Ecto neural progenitor cell (in vitro differentiated cells): ENCODE results near the gene RNF20.

Source experiments
- DNase-seq: peaks from one replicate; pipeline ENCODE4 v3.0.0-alpha.2; 2018; ENCODE audit warnings: low spot score

RNF20 gene

GRCh38 chr9:101590901-101591300, 57.2 kb downstream of the RNF20 start:
- no peak for DNase-seq

DNA sequence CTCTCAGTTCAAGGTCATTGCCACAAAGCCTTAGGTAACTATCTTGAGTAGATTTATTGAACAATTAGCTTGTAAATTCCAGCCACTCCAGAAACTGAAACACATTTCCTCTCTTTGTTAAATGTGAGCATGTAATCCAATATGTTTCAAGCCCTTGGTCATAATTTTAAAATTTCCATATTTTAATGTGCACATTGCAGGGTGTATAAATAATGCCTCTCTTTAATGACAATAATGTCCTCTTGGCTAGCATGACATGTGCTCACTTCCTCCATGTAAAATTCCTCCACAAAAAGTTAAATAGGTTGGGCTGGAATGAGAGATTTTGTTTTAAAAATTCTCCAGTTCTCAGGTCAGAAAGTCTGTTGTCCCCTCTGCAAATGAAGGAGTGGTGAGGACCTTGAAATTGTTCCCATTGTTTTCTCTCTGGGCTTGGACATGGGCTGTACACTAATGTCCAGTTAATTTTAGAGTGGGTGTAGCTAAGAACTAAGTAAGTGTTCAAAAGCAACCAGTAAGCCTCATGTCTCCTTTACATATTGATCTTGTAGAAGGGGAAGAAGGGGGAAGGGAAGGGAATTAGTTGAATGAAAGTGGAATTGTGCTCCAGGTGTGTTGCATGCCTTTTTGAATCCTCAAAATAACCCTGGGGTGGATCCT, 58.3 kb downstream of the RNF20 start:
- DNase-seq: no peak

DNA sequence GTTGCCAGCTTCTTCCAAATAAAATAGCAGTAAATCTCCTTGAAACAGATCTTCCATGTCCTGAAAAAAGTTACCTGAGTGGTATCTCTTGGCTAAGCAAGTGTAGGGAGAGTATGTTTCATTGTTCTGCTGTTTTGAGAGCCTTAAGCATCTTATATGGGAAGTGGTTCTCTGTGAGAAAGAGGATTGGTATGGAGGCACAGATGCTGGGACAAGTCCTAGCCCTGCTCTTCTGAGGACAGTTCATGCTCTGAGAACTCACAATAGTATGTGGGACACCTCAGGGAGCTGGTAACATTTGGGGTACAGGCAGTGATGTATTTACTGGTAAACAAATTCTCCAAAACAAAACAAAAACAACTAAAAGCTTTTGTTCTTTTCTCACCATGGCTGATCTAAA, 59.1 kb downstream of the RNF20 start:
- no peak for DNase-seq

DNA sequence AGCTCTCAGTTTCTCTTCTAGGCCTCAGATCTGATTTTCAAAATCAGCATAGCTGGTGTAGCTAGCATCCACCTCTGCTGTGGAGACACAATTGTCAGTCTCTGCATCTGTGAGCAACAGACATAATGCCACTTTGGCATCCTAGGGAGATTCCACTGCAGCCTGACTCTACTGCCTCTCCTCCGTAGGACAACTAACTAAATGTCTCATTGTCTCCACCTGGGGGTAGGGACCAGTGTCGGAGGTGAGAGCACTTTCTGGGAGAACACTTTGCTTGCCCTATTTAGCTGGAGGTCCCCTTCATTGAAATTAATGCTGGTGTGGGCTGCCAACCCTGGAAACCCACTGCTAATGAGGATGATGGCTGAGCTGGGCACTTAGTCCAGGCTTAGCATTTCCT, 59.7 kb downstream of the RNF20 start:
- no peak for DNase-seq

- DNase-seq: no peak
Measured at GRCh38 chr9:101594796-101595195, 61.1 kb downstream of the RNF20 start, which contains the start of gene PPP3R2. PPP3R2 (minus strand) TSS chr9:101594969; CDS start chr9:101594921, 48 bp downstream.

- peak; percentile 50 for DNase-seq
Measured at GRCh38 chr9:101601904-101602765, 68.5 kb downstream of the RNF20 start.

DNA sequence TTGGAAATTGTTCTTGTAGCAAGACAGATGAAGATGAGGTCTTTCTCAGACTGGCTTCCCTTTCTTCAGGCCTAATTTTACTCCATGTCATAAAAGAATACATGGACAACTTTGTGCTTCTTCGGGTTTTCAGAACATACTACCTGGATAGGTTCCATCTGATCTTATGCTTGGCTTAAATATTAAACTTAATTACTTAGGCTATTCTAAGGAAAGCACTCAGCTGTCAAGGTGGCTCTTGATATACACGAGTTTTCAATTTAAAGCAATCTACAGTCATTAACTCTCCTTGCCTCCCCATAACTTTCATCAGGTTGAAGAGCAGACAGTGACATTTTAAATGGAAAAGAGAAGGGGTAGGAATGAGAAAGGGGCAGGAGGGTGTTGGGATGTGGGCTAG, 70.6 kb downstream of the RNF20 start:
- no peak for DNase-seq

DNA sequence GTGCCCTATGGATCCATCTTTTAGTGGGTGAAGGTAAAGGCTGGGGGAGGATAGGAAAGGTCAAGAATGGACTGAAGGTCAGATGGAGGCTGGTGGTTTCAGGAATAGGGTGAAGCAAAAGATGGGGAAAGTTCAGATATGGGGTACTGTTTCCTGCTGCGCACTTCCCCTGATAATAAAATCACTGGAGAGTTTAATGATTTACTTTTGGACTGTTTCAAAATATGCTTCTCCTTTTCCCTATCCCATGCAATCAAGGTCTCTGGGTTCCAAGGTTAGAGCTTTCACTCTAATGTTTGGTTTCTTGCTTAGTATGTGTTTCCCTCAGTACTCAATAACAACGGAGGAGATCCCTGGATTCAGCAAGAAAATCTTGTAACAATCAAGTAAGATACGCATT, 71.9 kb downstream of the RNF20 start:
- DNase-seq: no peak
